PC-3 (cell line): ENCODE results near the gene MAD1L1. TPM values are rescaled to one million over a fixed set of nuclear protein-coding genes. Genes with fewer than 3 reads are reported as not detected.
"Not testable (repeated sequence)": the region's sequence is repeated elsewhere in the genome, so short reads cannot be mapped to it uniquely, and the experiment has no call there.

ENCODE experiments used
- ATAC-seq: fragments of 200-7000 bp; cut with Tn5 transposase; 2 replicates; pipeline ENCODE4 v1.9.1; 2020; ENCODE audit warnings: mild to moderate bottlenecking, moderate library complexity
- BruUV-seq: library from RNA; stranded (reverse); fragments of 400-500 nt; replicated peaks from 2 replicates; lab custom pipeline; 2021; lab: Mats Ljungman, UMichigan
- CTCF ChIA-PET: fragments of 300-600 bp; sonication (Branson Sonifier 250); formaldehyde crosslinking; loops from one replicate; lab custom pipeline; 2022; ENCODE audit warnings: antibody characterized with exemption; lab: Charles Lee
- POLR2A ChIA-PET: fragments of 300-600 bp; sonication (Branson Sonifier 250); formaldehyde crosslinking; loops from one replicate; lab custom pipeline; 2022; ENCODE audit warnings: antibody characterized with exemption; ENCODE audit not compliant: unreplicated experiment; lab: Charles Lee
- DNase-seq: peaks from one replicate; pipeline ENCODE4 v3.0.0-alpha.2; 2015
- H2AFZ ChIP-seq: fragments of 300-600 bp; sonication (generic); 2 replicates; pipeline ENCODE4 v1.6.0; 2016; ENCODE audit warnings: antibody characterized with exemption, low read length
- H3F3A ChIP-seq: fragments of 300-600 bp; sonication (generic); one replicate; pipeline ENCODE4 v1.6.0; 2017; ENCODE audit warnings: antibody characterized with exemption, low read length, control low read depth, mild to moderate bottlenecking; ENCODE audit not compliant: unreplicated experiment
- H3K27ac ChIP-seq: fragments of 300-600 bp; sonication (generic); 2 replicates; pipeline ENCODE4 v1.5.1; 2016; ENCODE audit warnings: mild to moderate bottlenecking, low read length
- H3K27me3 ChIP-seq: fragments of 300-600 bp; sonication (generic); 2 replicates; pipeline ENCODE4 v1.6.1; 2016; ENCODE audit warnings: low read length, mixed read lengths
- H3K36me3 ChIP-seq: fragments of 300-600 bp; sonication (generic); 2 replicates; pipeline ENCODE4 v1.6.1; 2016; ENCODE audit warnings: low read depth, mixed run types, low read length, mixed read lengths
- H3K4me1 ChIP-seq: fragments of 300-600 bp; sonication (generic); 2 replicates; pipeline ENCODE4 v1.5.1; 2016; ENCODE audit warnings: low read length; ENCODE audit not compliant: insufficient read depth
- H3K4me2 ChIP-seq: fragments of 300-600 bp; sonication (generic); 2 replicates; pipeline ENCODE4 v1.6.0; 2016; ENCODE audit warnings: low read length
- H3K4me3 ChIP-seq: fragments of 300-600 bp; sonication (generic); 2 replicates; pipeline ENCODE4 v1.5.1; 2016; ENCODE audit warnings: mild to moderate bottlenecking, low read length, mixed read lengths
- H3K79me2 ChIP-seq: fragments of 300-600 bp; sonication (generic); 2 replicates; pipeline ENCODE4 v1.6.1; 2017; ENCODE audit warnings: low read length, mixed read lengths
- H3K9ac ChIP-seq: fragments of 300-600 bp; sonication (generic); 2 replicates; pipeline ENCODE4 v1.6.0; 2016; ENCODE audit warnings: mild to moderate bottlenecking, low read length
- H3K9me2 ChIP-seq: fragments of 300-600 bp; sonication (generic); replicated peaks from 2 replicates; pipeline ENCODE4 v1.6.1; 2016; ENCODE audit warnings: mixed run types, low read length, mixed read lengths
- H3K9me3 ChIP-seq: fragments of 300-600 bp; sonication (generic); 2 replicates; pipeline ENCODE4 v1.6.1; 2016; ENCODE audit warnings: low read length, mixed read lengths
- H4K20me1 ChIP-seq: fragments of 300-600 bp; sonication (generic); 2 replicates; pipeline ENCODE4 v1.6.1; 2016; ENCODE audit warnings: low read length, mixed read lengths
- EZH2 ChIP-seq: fragments of 300-600 bp; sonication (generic); IDR thresholded peaks from one replicate; pipeline ENCODE4 v1.6.1; 2017; ENCODE audit warnings: antibody characterized with exemption, mild to moderate bottlenecking, low read length; ENCODE audit not compliant: unreplicated experiment
- EZH2phosphoT487 ChIP-seq: fragments of 300-600 bp; sonication (generic); IDR thresholded peaks from 2 replicates; pipeline ENCODE4 v1.6.1; 2018; ENCODE audit warnings: mild to moderate bottlenecking, antibody characterized with exemption, low read length, borderline replicate concordance
- intact Hi-C: fragments of 100-400 bp; cut with micrococcal nuclease; formaldehyde crosslinking; loops from 2 replicates; pipeline ENCODE4 v1.9.0; 2023
- total RNA-seq: library from RNA; depleted of rRNA; stranded (reverse); fragments of >200 nt; gene quantifications from 2 replicates; pipeline ENCODE4 v1.2.3, GENCODE V29; 2014
- TF ChIP-seq, protein P1 (sequence below): fragments of 300-600 bp; sonication (generic); conservative IDR thresholded peaks from 2 replicates; pipeline ENCODE4 v1.5.1; 2017; ENCODE audit warnings: antibody characterized with exemption, low read depth, mild to moderate bottlenecking, low read length

The MAD1L1 gene
- total RNA-seq, 1 experiment from 2014 or later: 88.4 TPM

DNA sequence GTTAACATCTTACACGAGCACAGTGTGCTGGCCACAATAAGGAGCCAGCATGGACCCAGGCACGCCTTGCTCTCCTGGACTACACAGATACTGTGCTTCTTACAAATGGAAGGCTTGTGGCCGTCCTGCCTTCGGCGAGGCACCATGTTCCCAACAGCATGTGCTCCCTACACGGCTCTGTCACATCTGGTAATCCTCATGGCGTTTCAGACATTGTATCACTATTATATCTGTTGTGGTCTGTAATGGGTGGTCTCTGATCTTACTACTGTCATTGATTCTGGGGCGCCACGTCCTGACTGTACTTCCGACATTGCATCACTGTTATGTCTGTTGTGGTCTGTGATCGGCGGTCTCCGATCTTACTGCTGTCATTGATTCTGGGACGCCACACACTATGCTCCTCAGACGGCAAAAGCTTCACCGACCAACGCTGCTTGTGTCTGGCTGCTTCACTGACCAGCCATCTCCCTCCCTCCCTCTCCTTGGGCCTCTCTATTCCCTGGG is 195.4 kb downstream of the MAD1L1 start:
- H3K79me2 ChIP-seq: no peaks in the 10 kb centered on the region
- intact Hi-C loops: no loop called here
- no peaks in the 10 kb centered on the region for H3K27me3 ChIP-seq
- DNase-seq (no peak), ATAC-seq (no peak)
- CTCF ChIA-PET: no interaction called here
- no peak overlapping the region for H3K4me3 ChIP-seq
- no peaks in the 10 kb centered on the region for H3K9me3 ChIP-seq
- H3F3A ChIP-seq: no peaks in the 10 kb centered on the region
- no peaks in the 10 kb centered on the region for H4K20me1 ChIP-seq
- H3K9ac ChIP-seq: no peak overlapping the region
- no peaks in the 10 kb centered on the region for H3K9me2 ChIP-seq
- H3K4me1 ChIP-seq: no peaks in the 10 kb centered on the region
- TF ChIP-seq EZH2 (no peak), EZH2phosphoT487 (no peak)
- TF ChIP-seq, protein P1, sequence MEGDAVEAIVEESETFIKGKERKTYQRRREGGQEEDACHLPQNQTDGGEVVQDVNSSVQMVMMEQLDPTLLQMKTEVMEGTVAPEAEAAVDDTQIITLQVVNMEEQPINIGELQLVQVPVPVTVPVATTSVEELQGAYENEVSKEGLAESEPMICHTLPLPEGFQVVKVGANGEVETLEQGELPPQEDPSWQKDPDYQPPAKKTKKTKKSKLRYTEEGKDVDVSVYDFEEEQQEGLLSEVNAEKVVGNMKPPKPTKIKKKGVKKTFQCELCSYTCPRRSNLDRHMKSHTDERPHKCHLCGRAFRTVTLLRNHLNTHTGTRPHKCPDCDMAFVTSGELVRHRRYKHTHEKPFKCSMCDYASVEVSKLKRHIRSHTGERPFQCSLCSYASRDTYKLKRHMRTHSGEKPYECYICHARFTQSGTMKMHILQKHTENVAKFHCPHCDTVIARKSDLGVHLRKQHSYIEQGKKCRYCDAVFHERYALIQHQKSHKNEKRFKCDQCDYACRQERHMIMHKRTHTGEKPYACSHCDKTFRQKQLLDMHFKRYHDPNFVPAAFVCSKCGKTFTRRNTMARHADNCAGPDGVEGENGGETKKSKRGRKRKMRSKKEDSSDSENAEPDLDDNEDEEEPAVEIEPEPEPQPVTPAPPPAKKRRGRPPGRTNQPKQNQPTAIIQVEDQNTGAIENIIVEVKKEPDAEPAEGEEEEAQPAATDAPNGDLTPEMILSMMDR: no peak
- no peaks in the 10 kb centered on the region for H3K36me3 ChIP-seq
- no peak overlapping the region for H2AFZ ChIP-seq
- no peak overlapping the region for H3K27ac ChIP-seq
- H3K4me2 ChIP-seq: no peak overlapping the region
- no TSS peak for BruUV-seq
- POLR2A ChIA-PET: no interaction called here

DNA sequence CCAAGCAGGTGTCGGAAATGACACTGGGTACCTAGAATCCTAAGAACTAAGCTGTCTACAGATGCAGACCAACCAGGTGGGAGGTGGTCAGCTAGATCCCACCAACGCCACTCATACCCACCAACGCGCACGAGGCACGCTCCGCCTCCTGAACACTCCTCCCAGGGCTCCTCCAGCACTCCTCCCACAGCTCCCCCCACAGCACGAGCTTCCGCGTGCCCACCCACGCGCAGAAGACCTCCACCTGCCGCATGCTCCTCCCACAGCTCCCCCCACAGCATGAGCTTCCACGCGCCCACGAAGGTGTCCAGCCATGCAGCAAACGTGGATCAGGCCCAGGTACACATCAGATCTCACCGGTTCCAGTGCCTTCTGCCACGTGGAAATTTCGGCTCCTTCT is 196.0 kb downstream of the MAD1L1 start:
- ATAC-seq (no peak), DNase-seq (no peak)
- no peak overlapping the region for H3K4me3 ChIP-seq
- no peaks in the 10 kb centered on the region for H4K20me1 ChIP-seq
- intact Hi-C loops: no loop called here
- H3K4me2 ChIP-seq: no peak overlapping the region
- no peaks in the 10 kb centered on the region for H3K4me1 ChIP-seq
- H3K9me3 ChIP-seq: no peaks in the 10 kb centered on the region
- no peaks in the 10 kb centered on the region for H3K36me3 ChIP-seq
- BruUV-seq: no TSS peak
- H3K9ac ChIP-seq: no peak overlapping the region
- no peak overlapping the region for H2AFZ ChIP-seq
- H3K9me2 ChIP-seq: no peaks in the 10 kb centered on the region
- H3F3A ChIP-seq: no peaks in the 10 kb centered on the region
- ChIA-PET CTCF (no interaction called here), POLR2A (no interaction called here)
- H3K79me2 ChIP-seq: no peaks in the 10 kb centered on the region
- H3K27ac ChIP-seq: no peak overlapping the region
- H3K27me3 ChIP-seq: no peaks in the 10 kb centered on the region
- TF ChIP-seq, protein P1: no peak
- no peak for TF ChIP-seq EZH2
- no peak for TF ChIP-seq EZH2phosphoT487

DNA sequence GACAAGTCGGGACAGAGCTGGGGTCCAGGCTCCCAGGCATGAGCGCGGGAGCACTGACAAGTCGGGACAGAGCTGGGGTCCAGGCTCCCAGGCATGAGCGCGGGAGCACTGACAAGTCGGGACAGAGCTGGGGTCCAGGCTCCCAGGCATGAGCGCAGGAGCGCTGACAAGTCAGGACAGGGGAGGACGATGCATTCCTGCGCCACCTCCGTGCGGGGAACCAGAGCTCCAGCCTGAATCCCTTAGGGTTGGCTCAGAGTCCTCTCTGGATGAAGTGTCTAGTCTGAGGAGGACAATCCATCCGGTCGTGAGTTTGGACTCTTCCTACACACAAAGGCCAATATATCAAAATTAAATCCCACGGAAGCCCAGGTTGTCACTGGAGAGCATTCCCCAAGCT is 196.5 kb downstream of the MAD1L1 start:
- H3K4me3 ChIP-seq, H3K9ac ChIP-seq, H3K27ac ChIP-seq, H3K9me2 ChIP-seq, H3K79me2 ChIP-seq, H3F3A ChIP-seq, H3K4me2 ChIP-seq, BruUV-seq, H3K27me3 ChIP-seq, DNase-seq, H3K36me3 ChIP-seq, H3K4me1 ChIP-seq, H3K9me3 ChIP-seq, CTCF ChIA-PET, H2AFZ ChIP-seq, H4K20me1 ChIP-seq, intact Hi-C loops, ATAC-seq, POLR2A ChIA-PET: not testable (repeated sequence)
